ENCODE data around the gene NDUFAF8.

GRCh38 chr17:81243333-81243664 lies 4.2 kb downstream of the NDUFAF8 start:
- no peak for TF ChIP-seq CTCF (conservative IDR thresholded peaks at IDR 0.05)
- no peak for TF ChIP-seq ZFX (IDR thresholded peaks at IDR 0.05)
